Activated CD4-positive, alpha-beta memory T cell treated with anti-CD3 and anti-CD28 coated beads, Interleukin-2, amount 10 ng/mL, durations not matched to agents 7 days and 5 days (primary cell): ENCODE data around the gene USP47. TPM values are rescaled to one million over a fixed set of nuclear protein-coding genes. Genes with fewer than 3 reads are reported as not detected.

Experiments used
- CTCF ChIA-PET: fragments of 350-600 bp; sonication (Branson Sonifier 250); formaldehyde crosslinking; loops from one replicate; lab custom pipeline; 2021; ENCODE audit warnings: antibody characterized with exemption, inconsistent platforms; lab: Charles Lee
- POLR2A ChIA-PET: fragments of 350-600 bp; sonication (Branson Sonifier 250); formaldehyde crosslinking; loops from one replicate; lab custom pipeline; 2021; ENCODE audit warnings: antibody characterized with exemption; lab: Charles Lee
- DNase-seq: peaks from one replicate; pipeline ENCODE4 v3.0.0-alpha.2; 2020
- H3K27ac Mint-ChIP-seq: one replicate; pipeline ENCODE4 v1.8.0; 2021; ENCODE audit warnings: mild to moderate bottlenecking, mixed read lengths
- H3K27me3 Mint-ChIP-seq: one replicate; pipeline ENCODE4 v1.8.0; 2021; ENCODE audit warnings: mixed read lengths
- H3K36me3 Mint-ChIP-seq: one replicate; pipeline ENCODE4 v1.8.0; 2021; ENCODE audit warnings: low read depth, mixed read lengths
- H3K4me1 Mint-ChIP-seq: one replicate; pipeline ENCODE4 v1.8.0; 2021; ENCODE audit warnings: mixed read lengths
- H3K4me3 Mint-ChIP-seq: one replicate; pipeline ENCODE4 v1.8.0; 2021; ENCODE audit warnings: mild to moderate bottlenecking, mixed read lengths
- H3K9me3 Mint-ChIP-seq: one replicate; pipeline ENCODE4 v1.8.0; 2021; ENCODE audit warnings: mixed read lengths
- total RNA-seq, 2 experiments: library from RNA; stranded (reverse); gene quantifications; one replicate each; pipeline ENCODE4 v1.2.3, GENCODE V29; 2021

The USP47 gene
- total RNA-seq, 2 experiments from 2014 or later = 38.9 to 41.7 TPM

GRCh38 chr11:11842421-11843008 is 743 bp downstream of the USP47 start:
- CTCF ChIA-PET = interaction anchor here (0.7 to 4.5 kb wide), 4 partner anchors 13 to 394 kb away, joined by 3 to 26 read pairs (median 5); no protein-coding TSS in a partner anchor
- Mint-ChIP-seq H3K36me3 (no peaks in the 10 kb centered on the region), H3K27me3 (peaks cover 13% of the 10 kb centered on the region), H3K4me3 (no peak overlapping the region), H3K9me3 (no peaks in the 10 kb centered on the region), H3K27ac (no peak overlapping the region), H3K4me1 (peaks cover 11% of the 10 kb centered on the region)
- POLR2A ChIA-PET = interaction anchor here (0.6 to 4.7 kb wide), 18 partner anchors 10 to 1034 kb away, joined by 3 to 31 read pairs (median 5); partner anchors contain the start of gene EIF4G2
- peak; percentile 72 for DNase-seq

GRCh38 chr11:11843211-11843621 is 1.4 kb downstream of the USP47 start:
- POLR2A ChIA-PET = interaction anchor here (0.6 to 4.7 kb wide), 17 partner anchors 9 to 1054 kb away, joined by 3 to 31 read pairs (median 5); partner anchors contain the start of gene EIF4G2
- DNase-seq = no peak

GRCh38 chr11:11843642-11844041 is 1.9 kb downstream of the USP47 start:
- Mint-ChIP-seq H3K27ac (no peak overlapping the region), H3K9me3 (no peaks in the 10 kb centered on the region), H3K4me1 (peaks cover 13% of the 10 kb centered on the region), H3K4me3 (no peak overlapping the region), H3K36me3 (no peaks in the 10 kb centered on the region), H3K27me3 (peaks cover 9% of the 10 kb centered on the region)
- CTCF ChIA-PET = interaction anchor here (0.8 to 4.5 kb wide), 4 partner anchors 12 to 201 kb away, joined by 3 to 26 read pairs (median 4); no protein-coding TSS in a partner anchor
- POLR2A ChIA-PET = interaction anchor here (0.6 to 4.7 kb wide), 14 partner anchors 9 to 1054 kb away, joined by 3 to 31 read pairs (median 6); partner anchors contain the start of gene EIF4G2
- no peak for DNase-seq

More at GRCh38 chr11:11843211-11843621, 1.4 kb downstream of the USP47 start:
- peaks cover 13% of the 10 kb centered on the region for H3K4me1 Mint-ChIP-seq
- H3K27me3 Mint-ChIP-seq = peaks cover 11% of the 10 kb centered on the region
- no peak overlapping the region for H3K27ac Mint-ChIP-seq
- CTCF ChIA-PET = interaction anchor here (0.8 to 4.5 kb wide), 5 partner anchors 13 to 201 kb away, joined by 3 to 26 read pairs (median 4); no protein-coding TSS in a partner anchor
- H3K4me3 Mint-ChIP-seq = no peak overlapping the region
- H3K36me3 Mint-ChIP-seq = no peaks in the 10 kb centered on the region
- H3K9me3 Mint-ChIP-seq = no peaks in the 10 kb centered on the region

GRCh38 chr11:11844272-11844671 is 2.5 kb downstream of the USP47 start:
- Mint-ChIP-seq H3K4me1 (peaks cover 18% of the 10 kb centered on the region), H3K27ac (no peak overlapping the region), H3K36me3 (no peaks in the 10 kb centered on the region), H3K4me3 (no peak overlapping the region), H3K9me3 (no peaks in the 10 kb centered on the region), H3K27me3 (peaks cover 3% of the 10 kb centered on the region)
- ChIA-PET POLR2A (interaction anchor here (0.8 to 4.7 kb wide), 8 partner anchors 10 to 1036 kb away, joined by 3 to 31 read pairs (median 6); partner anchors contain the start of gene EIF4G2), CTCF (interaction anchor here (1.4 to 4.5 kb wide), 2 partner anchors 12 to 27 kb away, joined by 4 to 26 read pairs; no protein-coding TSS in a partner anchor)
- DNase-seq = no peak

- ChIA-PET CTCF (interaction anchor here (1.3 to 1.5 kb wide), 2 partner anchors 9 to 57 kb away, joined by 4 read pairs; no protein-coding TSS in a partner anchor), POLR2A (interaction anchor here (1.3 to 4.7 kb wide), 3 partner anchors 9 to 1037 kb away, joined by 3 to 31 read pairs (median 6); partner anchors contain the start of gene EIF4G2)
- peak overlapping the region; percentile 1 for H3K4me3 Mint-ChIP-seq
- no peaks in the 10 kb centered on the region for H3K27me3 Mint-ChIP-seq
- no peaks in the 10 kb centered on the region for H3K36me3 Mint-ChIP-seq
- DNase-seq = no peak
- H3K27ac Mint-ChIP-seq = no peak overlapping the region
- H3K4me1 Mint-ChIP-seq = peaks cover 26% of the 10 kb centered on the region
- no peaks in the 10 kb centered on the region for H3K9me3 Mint-ChIP-seq
Measured at GRCh38 chr11:11845071-11845470, 3.3 kb downstream of the USP47 start.

GRCh38 chr11:11845551-11845950 is 3.8 kb downstream of the USP47 start:
- Mint-ChIP-seq H3K36me3 (no peaks in the 10 kb centered on the region), H3K9me3 (no peaks in the 10 kb centered on the region), H3K4me3 (no peak overlapping the region), H3K27me3 (no peaks in the 10 kb centered on the region), H3K27ac (no peak overlapping the region), H3K4me1 (peaks cover 30% of the 10 kb centered on the region)
- POLR2A ChIA-PET = interaction anchor here (1.3 to 4.7 kb wide), 3 partner anchors 9 to 1037 kb away, joined by 3 to 31 read pairs (median 6); partner anchors contain the start of gene EIF4G2
- CTCF ChIA-PET = interaction anchor here (0.9 to 1.5 kb wide), 3 partner anchors 9 to 312 kb away, joined by 3 to 4 read pairs (median 4); no protein-coding TSS in a partner anchor
- DNase-seq = no peak

- no peaks in the 10 kb centered on the region for H3K36me3 Mint-ChIP-seq
- POLR2A ChIA-PET = no interaction called here
- no peak overlapping the region for H3K27ac Mint-ChIP-seq
- no peak for DNase-seq
- H3K27me3 Mint-ChIP-seq = no peaks in the 10 kb centered on the region
- CTCF ChIA-PET = interaction anchor here (0.7 kb wide), 1 partner anchor 20 kb away, joined by 4 read pairs; no protein-coding TSS in a partner anchor
- no peak overlapping the region for H3K4me3 Mint-ChIP-seq
- H3K9me3 Mint-ChIP-seq = no peaks in the 10 kb centered on the region
- H3K4me1 Mint-ChIP-seq = peaks cover 30% of the 10 kb centered on the region
Measured at GRCh38 chr11:11847082-11847481, 5.3 kb downstream of the USP47 start.

- CTCF ChIA-PET = interaction anchor here (0.8 to 2.5 kb wide), 15 partner anchors 8 to 195 kb away, joined by 3 to 13 read pairs (median 5); no protein-coding TSS in a partner anchor
- Mint-ChIP-seq H3K27ac (no peak overlapping the region), H3K9me3 (no peaks in the 10 kb centered on the region), H3K36me3 (no peaks in the 10 kb centered on the region), H3K4me1 (peaks cover 41% of the 10 kb centered on the region), H3K27me3 (no peaks in the 10 kb centered on the region), H3K4me3 (no peak overlapping the region)
- POLR2A ChIA-PET = no interaction called here
- DNase-seq = peak; percentile 67
Measured at GRCh38 chr11:11848891-11849746, 7.3 kb downstream of the USP47 start.

- DNase-seq = no peak
- POLR2A ChIA-PET = no interaction called here
- peaks cover 42% of the 10 kb centered on the region for H3K4me1 Mint-ChIP-seq
- H3K4me3 Mint-ChIP-seq = no peak overlapping the region
- CTCF ChIA-PET = interaction anchor here (0.7 to 1.8 kb wide), 6 partner anchors 8 to 195 kb away, joined by 3 to 6 read pairs (median 6); no protein-coding TSS in a partner anchor
- no peak overlapping the region for H3K27ac Mint-ChIP-seq
- no peaks in the 10 kb centered on the region for H3K27me3 Mint-ChIP-seq
- H3K36me3 Mint-ChIP-seq = no peaks in the 10 kb centered on the region
- no peaks in the 10 kb centered on the region for H3K9me3 Mint-ChIP-seq
Measured at GRCh38 chr11:11850668-11851067, 8.9 kb downstream of the USP47 start.

GRCh38 chr11:11856638-11857037 is 14.9 kb downstream of the USP47 start:
- peaks cover 41% of the 10 kb centered on the region for H3K4me1 Mint-ChIP-seq
- H3K9me3 Mint-ChIP-seq = no peaks in the 10 kb centered on the region
- no peaks in the 10 kb centered on the region for H3K27me3 Mint-ChIP-seq
- ChIA-PET POLR2A (interaction anchor here (1.0 to 1.3 kb wide), 2 partner anchors 11 to 14 kb away, joined by 3 to 7 read pairs; no protein-coding TSS in a partner anchor), CTCF (interaction anchor here (1.3 to 4.3 kb wide), 2 partner anchors 10 to 15 kb away, joined by 5 to 26 read pairs; partner anchors contain the start of gene USP47)
- no peak for DNase-seq
- H3K4me3 Mint-ChIP-seq = no peak overlapping the region
- H3K36me3 Mint-ChIP-seq = no peaks in the 10 kb centered on the region
- no peak overlapping the region for H3K27ac Mint-ChIP-seq

- ChIA-PET CTCF (interaction anchor here (4.3 kb wide), 1 partner anchor 16 kb away, joined by 26 read pairs; the partner anchor contains the start of gene USP47), POLR2A (no interaction called here)
- Mint-ChIP-seq H3K9me3 (no peaks in the 10 kb centered on the region), H3K36me3 (no peaks in the 10 kb centered on the region), H3K4me3 (no peak overlapping the region), H3K27ac (no peak overlapping the region), H3K4me1 (peaks cover 37% of the 10 kb centered on the region), H3K27me3 (no peaks in the 10 kb centered on the region)
- no peak for DNase-seq
Measured at GRCh38 chr11:11857769-11858168, 16.0 kb downstream of the USP47 start.

- no peak overlapping the region for H3K4me3 Mint-ChIP-seq
Measured at GRCh38 chr11:11858676-11859075, 16.9 kb downstream of the USP47 start.

More at GRCh38 chr11:11858676-11859075, 16.9 kb downstream of the USP47 start:
- DNase-seq = no peak
- H3K4me1 Mint-ChIP-seq = peaks cover 30% of the 10 kb centered on the region
- ChIA-PET POLR2A (no interaction called here), CTCF (interaction anchor here (0.9 to 1.3 kb wide), 2 partner anchors 9 to 17 kb away, joined by 3 read pairs; partner anchors contain the start of gene USP47)
- no peak overlapping the region for H3K27ac Mint-ChIP-seq
- no peaks in the 10 kb centered on the region for H3K27me3 Mint-ChIP-seq
- no peaks in the 10 kb centered on the region for H3K36me3 Mint-ChIP-seq
- no peaks in the 10 kb centered on the region for H3K9me3 Mint-ChIP-seq
